Loucy (cell line): ENCODE data around the gene C5orf15.
"Not testable (repeated sequence)": the region's sequence is repeated elsewhere in the genome, so short reads cannot be mapped to it uniquely, and the experiment has no call there.

ENCODE experiments used
- H2AFZ ChIP-seq: fragments of 200-600 bp; sonication (generic); 2 replicates; pipeline ENCODE4 v1.6.0; 2016; ENCODE audit warnings: antibody characterized with exemption, mild to moderate bottlenecking, low read length, moderate library complexity
- H3F3A ChIP-seq: fragments of 200-600 bp; 2 replicates; pipeline ENCODE4 v1.6.0; 2016; ENCODE audit warnings: antibody characterized with exemption, low read depth, mild to moderate bottlenecking
- H3K27me3 ChIP-seq: fragments of 200-600 bp; sonication (generic); 2 replicates; pipeline ENCODE4 v1.6.1; 2014; ENCODE audit warnings: low read length, mild to moderate bottlenecking; ENCODE audit not compliant: insufficient read depth, poor library complexity, severe bottlenecking
- H3K36me3 ChIP-seq: fragments of 200-600 bp; sonication (generic); 2 replicates; pipeline ENCODE4 v1.6.1; 2016; ENCODE audit warnings: low read length; ENCODE audit not compliant: insufficient read depth
- H3K4me1 ChIP-seq: fragments of 200-600 bp; sonication (generic); 2 replicates; pipeline ENCODE4 v1.5.1; 2014; ENCODE audit warnings: low read length, mild to moderate bottlenecking; ENCODE audit not compliant: insufficient read depth, poor library complexity, severe bottlenecking
- H3K4me2 ChIP-seq: fragments of 200-600 bp; sonication (generic); 2 replicates; pipeline ENCODE4 v1.6.0; 2014; ENCODE audit warnings: antibody characterized with exemption, low read length, low read depth, mild to moderate bottlenecking; ENCODE audit not compliant: poor library complexity, severe bottlenecking
- H3K4me3 ChIP-seq: fragments of 200-600 bp; sonication (generic); 2 replicates; pipeline ENCODE4 v1.5.1; 2014; ENCODE audit warnings: low read length, mild to moderate bottlenecking, mixed read lengths; ENCODE audit not compliant: poor library complexity, severe bottlenecking
- H3K79me2 ChIP-seq: fragments of 200-600 bp; sonication (generic); 2 replicates; pipeline ENCODE4 v1.6.1; 2014; ENCODE audit warnings: low read length; ENCODE audit not compliant: insufficient read depth
- H3K9ac ChIP-seq: fragments of 200-600 bp; sonication (generic); 2 replicates; pipeline ENCODE4 v1.6.0; 2014; ENCODE audit warnings: mild to moderate bottlenecking, low read depth, low read length, moderate library complexity; ENCODE audit not compliant: poor library complexity, severe bottlenecking
- H3K9me2 ChIP-seq: fragments of 200-600 bp; sonication (generic); replicated peaks from 2 replicates; pipeline ENCODE4 v1.6.1; 2016; ENCODE audit warnings: low read depth, low read length, mixed read lengths
- H3K9me3 ChIP-seq: fragments of 200-600 bp; sonication (generic); 2 replicates; pipeline ENCODE4 v1.6.1; 2014; ENCODE audit warnings: mild to moderate bottlenecking, antibody characterized with exemption, low read length, low read depth; ENCODE audit not compliant: insufficient read depth
- H4K20me1 ChIP-seq: fragments of 200-600 bp; sonication (generic); 2 replicates; pipeline ENCODE4 v1.6.0; 2014; ENCODE audit warnings: antibody characterized with exemption, low read length, mild to moderate bottlenecking; ENCODE audit not compliant: insufficient read depth, poor library complexity, severe bottlenecking
- CTCF ChIP-seq: fragments of 200-600 bp; sonication (generic); conservative IDR thresholded peaks from 2 replicates; pipeline ENCODE4 v1.5.1; 2014; ENCODE audit warnings: mild to moderate bottlenecking, antibody characterized with exemption, low read length
- EZH2phosphoT487 ChIP-seq: fragments of 200-600 bp; IDR thresholded peaks from 2 replicates; pipeline ENCODE4 v1.6.1; 2018; ENCODE audit warnings: antibody characterized with exemption, mild to moderate bottlenecking, moderate library complexity, borderline replicate concordance

Gene C5orf15

DNA sequence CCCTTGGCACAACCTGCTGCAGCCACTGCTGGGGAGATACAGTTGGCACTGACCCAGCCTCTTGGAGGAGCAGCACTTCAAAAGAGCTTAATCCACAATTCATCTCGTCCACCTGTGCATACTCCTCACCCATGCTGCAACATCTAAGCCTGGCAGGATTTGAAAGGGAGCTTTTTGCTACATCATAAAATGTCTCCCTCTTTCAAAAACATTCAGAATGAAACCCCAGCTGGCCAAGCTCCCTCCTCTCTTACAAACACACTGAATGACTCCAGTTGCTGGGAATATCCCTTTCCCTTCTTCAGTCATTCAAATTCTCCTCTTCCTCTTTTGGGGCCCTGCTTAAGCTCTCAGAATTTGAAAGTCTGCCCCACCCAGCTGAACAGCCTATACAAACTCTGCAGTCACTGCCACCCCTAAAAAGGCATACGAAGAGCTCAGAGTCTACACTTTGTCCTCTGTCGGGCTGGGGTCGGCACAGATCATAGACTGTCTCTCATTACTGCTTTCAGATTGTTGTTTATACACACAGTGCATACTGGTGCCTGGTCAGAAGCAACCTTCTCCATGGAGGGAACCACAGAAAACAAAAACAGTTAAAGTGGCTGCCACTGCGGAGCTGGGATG is 8.8 kb upstream of the C5orf15 start:
- Histone ChIP-seq H3K9me2 (no peaks in the 10 kb centered on the region), H3K4me2 (no peak overlapping the region), H3K4me3 (no peak overlapping the region), H3K36me3 (peaks cover 45% of the 10 kb centered on the region; the same call in 1 of the 2 replicates), H3K79me2 (no peaks in the 10 kb centered on the region), H3K27me3 (no peaks in the 10 kb centered on the region), H3F3A (no peaks in the 10 kb centered on the region), H3K9ac (no peak overlapping the region), H3K9me3 (no peaks in the 10 kb centered on the region), H2AFZ (no peak overlapping the region), H4K20me1 (no peaks in the 10 kb centered on the region), H3K4me1 (no peaks in the 10 kb centered on the region)
- no peak for TF ChIP-seq CTCF
- no peak for TF ChIP-seq EZH2phosphoT487

DNA sequence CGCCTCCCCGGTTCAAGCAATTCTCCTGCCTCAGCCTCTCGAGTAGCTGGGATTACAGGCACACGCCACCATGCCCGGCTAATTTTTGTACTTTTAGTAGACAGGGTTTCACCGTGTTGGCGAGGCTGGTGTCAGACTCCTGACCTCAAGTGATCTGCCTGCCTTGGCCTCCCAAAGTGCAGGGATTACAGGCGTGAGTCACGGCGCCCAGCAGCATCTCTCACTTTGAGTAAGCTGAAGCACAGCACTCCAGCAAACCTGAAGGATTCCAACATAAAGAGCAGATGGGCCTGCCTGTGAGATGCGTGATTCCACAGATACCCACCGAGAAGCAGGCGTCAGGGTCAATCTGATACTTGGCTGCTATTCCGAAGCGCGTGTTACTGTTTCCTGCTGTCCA is 7.1 kb upstream of the C5orf15 start:
- H3K9me3 ChIP-seq, H2AFZ ChIP-seq, H3K4me3 ChIP-seq, H3K9ac ChIP-seq, H3K4me1 ChIP-seq, H4K20me1 ChIP-seq, H3F3A ChIP-seq, H3K27me3 ChIP-seq, H3K79me2 ChIP-seq, H3K9me2 ChIP-seq, H3K4me2 ChIP-seq: not testable (repeated sequence)
- H3K36me3 ChIP-seq, result peaks cover 37% of the 10 kb centered on the region; the same call in 1 of the 2 replicates

DNA sequence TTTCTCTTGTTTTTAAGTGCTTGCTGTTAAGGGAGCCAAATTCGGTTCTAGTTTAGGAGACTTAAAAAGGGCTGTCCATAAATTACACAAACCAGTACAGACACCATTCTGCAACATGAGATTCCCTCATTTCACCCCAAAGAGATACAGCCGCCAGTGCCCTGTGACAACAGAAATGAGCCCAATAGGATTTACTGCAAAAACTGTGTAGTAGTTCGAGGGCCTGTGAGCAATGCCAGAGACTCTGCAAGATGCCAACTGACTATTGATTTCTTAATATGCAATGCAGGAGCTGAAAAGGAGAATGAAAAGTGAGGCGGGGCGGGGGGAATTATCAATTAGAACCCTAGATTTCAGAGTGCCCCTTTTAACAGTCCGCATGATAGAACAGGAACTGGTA is 5.7 kb upstream of the C5orf15 start:
- no peaks in the 10 kb centered on the region for H3K4me1 ChIP-seq

More for the DNA sequence above, 5.7 kb upstream of the C5orf15 start:
- no peaks in the 10 kb centered on the region for H3K9me2 ChIP-seq
- H3K4me2 ChIP-seq, result no peak overlapping the region
- no peak overlapping the region for H3K4me3 ChIP-seq
- H3K9me3 ChIP-seq, result no peaks in the 10 kb centered on the region
- H3K9ac ChIP-seq, result no peak overlapping the region
- no peaks in the 10 kb centered on the region for H4K20me1 ChIP-seq
- TF ChIP-seq CTCF, result no peak
- no peak for TF ChIP-seq EZH2phosphoT487
- no peak overlapping the region for H2AFZ ChIP-seq
- H3F3A ChIP-seq, result no peaks in the 10 kb centered on the region
- H3K36me3 ChIP-seq, result peaks cover 30% of the 10 kb centered on the region; the same call in 1 of the 2 replicates
- no peaks in the 10 kb centered on the region for H3K27me3 ChIP-seq
- peaks cover 3% of the 10 kb centered on the region; the same call in 1 of the 2 replicates for H3K79me2 ChIP-seq
